Hepatic stellate cell (primary cell): Measurements from ENCODE around the gene TOX4.
"Not testable (repeated sequence)": the region's sequence is repeated elsewhere in the genome, so short reads cannot be mapped to it uniquely, and the experiment has no call there.

Experiments
- DNase-seq: peaks from one replicate; pipeline ENCODE4 v3.0.0; 2011; ENCODE audit warnings: low spot score

TOX4 gene

GRCh38 chr14:21535545-21536417, 58.8 kb downstream of the TOX4 start:
- no peak for DNase-seq

- DNase-seq = no peak
Observed at GRCh38 chr14:21536418-21537089, 59.6 kb downstream of the TOX4 start.

DNA sequence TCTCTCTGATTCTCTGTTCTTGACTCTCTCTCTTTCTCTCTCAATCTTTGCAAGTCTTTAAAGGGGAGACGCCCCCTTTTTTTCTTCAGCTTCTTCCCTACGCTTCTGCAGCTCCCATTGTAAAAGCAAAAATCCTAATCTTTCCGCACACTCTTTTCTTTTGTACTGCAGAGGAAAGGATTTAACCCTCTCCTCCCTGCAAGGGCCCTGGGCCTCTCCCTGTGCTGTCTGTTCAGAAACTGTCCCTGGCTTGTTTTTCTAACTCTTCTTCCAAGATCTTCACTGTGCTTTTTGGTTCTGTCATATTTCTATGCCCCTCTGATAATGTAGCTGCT, 60.1 kb downstream of the TOX4 start:
- DNase-seq = no peak

DNA sequence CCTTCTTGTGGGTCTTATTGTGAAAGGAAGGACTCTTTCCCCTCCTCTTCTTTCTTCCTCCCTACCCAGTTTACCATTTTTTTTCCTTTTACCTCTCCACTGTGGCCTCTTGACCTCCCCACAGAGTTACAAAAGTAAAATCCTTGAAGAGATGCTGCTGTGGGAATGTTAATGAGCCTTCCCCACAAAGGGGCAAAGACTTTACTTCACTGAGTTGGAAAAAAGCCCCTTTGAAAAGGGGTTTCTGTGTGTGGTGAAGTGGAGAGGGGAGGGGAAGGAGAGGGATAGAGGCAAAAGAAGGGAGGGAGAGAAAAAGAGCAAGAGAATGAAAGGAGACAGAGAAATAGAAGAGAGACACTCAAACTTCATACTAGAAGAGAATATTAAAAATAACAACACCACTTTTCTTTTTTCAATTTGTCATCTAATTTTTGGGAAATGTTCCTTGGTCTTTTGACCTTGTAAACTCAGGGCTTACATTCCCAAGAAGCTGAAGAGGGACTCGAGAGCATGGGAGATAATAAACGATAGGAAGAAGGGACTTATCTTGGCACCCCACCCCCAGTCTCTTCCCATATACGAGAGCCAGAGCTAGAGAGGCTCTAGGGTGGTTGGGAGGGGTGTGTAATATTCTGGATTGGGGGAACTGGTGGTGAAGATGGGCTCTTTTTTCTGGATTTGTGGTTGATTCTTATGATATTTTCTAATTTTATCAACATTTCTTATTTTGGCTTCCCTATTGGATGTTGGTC, 62.4 kb downstream of the TOX4 start:
- DNase-seq = no peak

DNA sequence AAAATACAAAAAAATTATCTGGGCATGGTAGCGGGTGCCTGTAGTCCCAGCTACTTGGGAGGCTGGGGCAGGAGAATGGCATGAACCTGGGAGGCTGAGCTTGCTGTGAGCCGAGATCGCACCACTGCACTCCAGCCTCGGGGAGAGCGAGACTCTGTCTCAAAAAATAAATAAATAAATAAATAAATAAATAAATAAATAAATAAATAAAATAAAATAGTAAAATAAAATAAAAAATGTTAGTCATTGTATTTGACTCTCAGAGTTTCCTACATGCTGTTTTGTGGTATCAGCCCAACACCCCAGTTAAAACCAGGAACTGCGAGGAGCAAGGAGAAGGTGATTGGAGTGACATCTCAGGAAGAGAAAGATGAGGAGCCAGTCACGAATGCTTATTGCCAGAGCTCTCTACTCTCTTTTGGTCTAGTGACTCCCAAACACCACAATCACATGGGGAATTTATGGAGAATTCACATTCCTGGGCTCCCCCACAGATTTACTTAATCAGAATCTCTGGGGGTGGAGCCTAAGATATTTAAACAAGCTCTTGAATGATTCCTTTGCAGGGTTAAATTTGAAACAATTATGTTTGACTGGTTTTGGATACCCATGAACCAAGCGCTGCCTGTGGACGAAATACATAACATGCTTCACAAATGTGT, 64.5 kb downstream of the TOX4 start:
- no peak for DNase-seq

DNA sequence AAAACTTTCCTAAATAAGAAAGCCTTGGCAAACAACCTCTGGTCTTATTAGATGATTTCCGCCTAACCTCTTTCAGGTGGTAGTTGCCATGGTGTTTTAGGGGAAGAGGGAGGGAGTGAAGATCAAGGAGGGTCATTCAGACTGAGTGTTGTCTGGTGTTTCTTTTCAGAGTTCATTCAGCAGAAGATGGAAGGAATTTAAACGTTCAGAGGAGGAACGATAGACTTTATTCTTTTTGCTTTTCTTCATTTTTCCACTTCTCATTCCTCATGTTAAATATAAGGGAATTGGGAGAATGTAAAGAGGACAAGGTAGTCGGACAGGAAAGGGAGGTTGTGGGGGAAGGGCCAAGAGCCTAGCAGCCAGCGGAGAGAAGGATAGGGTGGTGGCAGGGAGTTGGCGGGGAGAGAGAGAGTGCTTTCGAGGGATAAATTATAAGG, 66.5 kb downstream of the TOX4 start:
- DNase-seq = no peak

GRCh38 chr14:21543963-21544362, 67.0 kb downstream of the TOX4 start:
- no peak for DNase-seq

DNA sequence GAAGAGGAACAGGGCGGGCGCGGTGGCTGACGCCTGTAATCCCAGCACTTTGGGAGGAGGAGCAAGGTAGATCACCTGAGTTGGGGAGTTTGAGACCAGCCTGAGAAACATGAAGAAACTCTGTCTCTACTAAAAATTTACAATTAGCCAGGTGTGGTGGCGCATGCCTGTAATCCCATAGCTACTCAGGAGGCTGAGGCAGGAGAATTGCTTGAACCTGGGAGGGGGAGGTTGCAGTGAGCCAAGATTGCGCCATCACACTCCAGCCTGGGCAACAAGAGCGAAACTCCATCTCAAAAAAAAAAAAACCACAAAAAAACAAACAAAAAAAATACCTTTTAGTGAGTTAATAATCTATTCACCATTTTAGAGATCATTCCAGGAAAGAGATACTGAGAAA, 67.6 kb downstream of the TOX4 start:
- DNase-seq = not testable (repeated sequence)
